ENCODE results near the gene LBX1.
"Not testable (repeated sequence)": the region's sequence is repeated elsewhere in the genome, so short reads cannot be mapped to it uniquely, and the experiment has no call there.

The LBX1 gene

DNA sequence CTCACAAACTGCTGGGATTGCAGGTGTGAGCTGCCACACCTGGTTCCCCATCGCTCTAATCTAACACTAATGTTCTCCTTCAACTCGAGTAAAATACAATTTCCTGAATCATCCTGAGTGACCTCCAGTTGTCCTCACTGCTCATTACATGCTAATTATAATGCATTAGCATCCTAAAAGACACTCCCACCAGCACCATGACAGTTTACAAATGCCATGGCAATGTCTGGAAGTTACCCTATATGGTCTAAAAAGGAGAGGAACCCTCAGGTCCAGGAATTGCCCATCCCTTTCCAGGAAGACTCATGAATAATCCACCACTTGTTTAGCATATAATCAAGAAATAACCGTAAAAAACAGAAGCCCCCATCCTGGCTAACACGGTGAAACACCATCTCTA is 26.6 kb downstream of the LBX1 start:
- DNase-seq: not testable (repeated sequence)

DNA sequence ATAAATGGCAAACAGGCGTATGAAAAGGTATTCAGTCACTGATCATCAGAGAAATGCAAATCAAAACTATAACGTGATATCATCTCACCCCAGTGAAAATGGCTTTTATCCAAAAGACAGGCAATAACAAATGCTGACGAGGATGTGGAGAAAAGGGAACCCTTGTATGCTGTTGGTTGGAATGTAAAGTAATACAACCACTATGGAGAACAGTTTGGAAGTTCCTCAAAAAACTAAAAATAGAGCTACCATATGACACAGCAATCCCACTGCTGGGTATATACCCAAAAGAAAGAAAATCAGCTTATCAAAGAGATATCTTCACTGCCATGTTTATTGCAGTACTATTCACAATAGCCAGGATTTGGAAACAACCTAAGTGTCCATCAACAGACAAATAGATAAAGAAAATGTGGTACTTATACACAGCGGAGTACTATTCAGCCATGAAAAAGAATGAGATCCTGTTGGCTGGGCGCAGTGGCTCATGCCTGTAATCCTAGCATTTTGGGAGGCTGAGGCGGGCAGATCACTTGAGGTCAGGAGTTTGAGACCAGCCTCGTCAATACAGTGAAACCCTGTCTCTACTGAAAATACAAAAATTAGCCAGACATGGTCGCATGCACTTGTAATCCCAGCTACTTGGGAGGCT is 30.8 kb downstream of the LBX1 start:
- not testable (repeated sequence) for DNase-seq

DNA sequence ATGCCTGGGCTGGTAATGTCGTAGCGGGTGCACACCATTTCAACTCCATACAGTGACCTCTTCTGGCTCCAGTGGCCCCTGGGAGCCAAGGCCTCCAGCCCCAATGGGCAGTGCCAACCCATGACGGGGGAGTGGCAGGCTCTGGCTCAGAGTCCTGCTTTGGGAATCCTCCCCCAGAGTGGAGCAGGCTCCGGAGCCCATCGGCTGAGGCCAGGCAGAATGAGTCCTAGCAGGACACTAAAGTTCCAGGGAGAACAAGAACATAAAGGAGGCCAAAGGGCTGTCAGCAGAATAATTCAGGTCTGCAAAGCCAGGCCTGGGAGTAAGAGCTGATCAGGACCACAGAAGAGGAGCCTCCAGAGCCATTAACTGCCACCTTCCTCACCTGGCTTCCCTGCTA is 33.3 kb downstream of the LBX1 start:
- DNase-seq: no peak

DNA sequence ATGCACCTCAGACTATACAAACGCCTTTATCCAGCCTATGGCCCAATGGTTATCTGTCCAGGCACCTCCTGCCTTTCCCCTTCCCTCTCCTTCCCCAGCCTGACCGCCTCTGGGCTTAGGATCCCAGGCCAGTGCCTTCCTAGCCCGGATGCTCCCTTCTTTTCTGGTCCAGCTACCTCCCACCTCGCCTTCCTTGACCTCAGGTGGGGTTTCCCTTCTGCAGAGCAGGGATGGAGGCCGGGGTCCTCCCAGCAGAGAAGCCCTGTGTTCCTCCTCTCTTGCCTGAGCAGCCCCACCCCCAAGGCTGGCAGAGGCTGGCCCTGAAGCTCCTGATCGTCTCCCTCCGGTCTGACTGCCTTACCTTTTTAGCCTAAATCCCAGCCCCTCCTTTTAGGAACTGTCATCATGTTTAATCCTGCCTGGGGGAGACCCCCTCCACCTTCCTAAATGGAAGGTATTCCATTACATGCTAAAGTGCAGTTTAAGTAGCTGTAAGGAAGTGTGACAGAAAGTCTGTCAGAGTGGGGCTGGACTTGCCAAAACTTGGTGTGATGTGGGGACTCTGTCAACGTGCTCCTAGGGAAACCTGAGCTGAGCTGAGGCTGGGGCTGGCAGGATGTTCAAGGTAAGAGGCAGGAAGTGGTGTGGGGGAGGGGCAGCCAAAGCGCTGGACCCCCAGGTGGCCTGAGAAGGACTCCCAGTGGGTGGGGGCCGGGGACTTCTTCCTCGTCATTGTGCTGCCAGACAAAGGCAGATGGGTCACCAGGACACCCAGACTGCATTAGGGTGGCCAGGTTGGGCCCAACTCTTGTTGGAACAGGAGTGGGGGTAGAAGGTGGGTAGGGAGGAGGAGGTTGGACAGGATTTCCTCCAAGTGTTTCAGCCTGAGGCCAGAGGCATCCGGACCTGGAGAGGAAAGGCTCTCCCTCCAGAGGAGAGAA is 39.5 kb downstream of the LBX1 start:
- no peak for DNase-seq

DNA sequence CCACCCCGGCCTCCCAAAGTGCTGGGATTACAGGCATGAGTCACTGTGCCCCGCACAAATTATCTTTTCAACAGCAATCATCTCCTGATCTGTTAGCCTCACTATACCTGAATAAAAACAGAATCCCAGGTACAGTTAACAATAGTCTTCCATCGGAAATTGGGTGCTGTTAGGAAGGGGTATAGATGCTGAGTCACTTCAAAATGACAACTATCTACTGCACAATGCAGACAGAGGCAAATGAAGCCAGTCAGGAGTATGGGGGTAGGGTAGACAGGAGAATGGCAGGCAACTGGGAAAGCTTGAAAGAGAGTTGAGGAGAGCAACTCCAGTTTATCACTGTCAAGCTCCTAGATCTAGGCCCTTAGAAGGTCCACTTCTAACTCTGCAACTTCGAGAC is 40.3 kb downstream of the LBX1 start:
- DNase-seq: no peak

DNA sequence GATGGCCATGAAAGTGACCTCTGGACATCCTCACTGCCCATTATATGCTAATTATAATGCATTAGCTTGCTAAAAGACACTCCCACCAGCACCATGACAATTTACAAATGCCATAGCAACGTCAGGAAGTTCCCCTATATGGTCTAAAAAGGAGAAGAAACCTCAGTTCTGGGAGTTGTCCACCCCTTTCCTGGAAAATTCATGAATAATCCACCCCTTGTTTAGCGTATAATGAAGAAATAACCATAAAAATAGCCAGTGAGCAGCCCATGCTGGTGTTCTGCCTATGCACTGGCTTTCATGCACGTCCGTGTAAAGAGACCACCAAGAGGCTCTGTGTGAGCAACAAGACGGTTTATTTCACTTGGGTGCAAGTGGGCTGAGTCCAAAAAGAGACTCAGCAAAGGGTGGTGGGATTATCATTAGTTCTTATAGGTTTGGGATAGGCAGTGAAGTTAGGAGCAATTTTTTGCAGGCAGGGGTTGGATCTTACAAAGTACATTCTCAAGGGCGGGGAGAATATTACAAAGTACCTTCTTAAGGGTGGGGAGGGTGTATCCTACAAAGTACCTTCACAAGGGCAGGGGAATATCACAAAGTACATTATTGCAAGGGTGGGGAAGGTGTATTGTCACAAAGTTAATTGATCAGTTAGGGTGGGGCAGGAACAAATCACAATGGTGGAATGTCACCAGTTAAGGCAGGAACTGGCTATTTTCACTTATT is 45.6 kb downstream of the LBX1 start:
- DNase-seq: no peak

DNA sequence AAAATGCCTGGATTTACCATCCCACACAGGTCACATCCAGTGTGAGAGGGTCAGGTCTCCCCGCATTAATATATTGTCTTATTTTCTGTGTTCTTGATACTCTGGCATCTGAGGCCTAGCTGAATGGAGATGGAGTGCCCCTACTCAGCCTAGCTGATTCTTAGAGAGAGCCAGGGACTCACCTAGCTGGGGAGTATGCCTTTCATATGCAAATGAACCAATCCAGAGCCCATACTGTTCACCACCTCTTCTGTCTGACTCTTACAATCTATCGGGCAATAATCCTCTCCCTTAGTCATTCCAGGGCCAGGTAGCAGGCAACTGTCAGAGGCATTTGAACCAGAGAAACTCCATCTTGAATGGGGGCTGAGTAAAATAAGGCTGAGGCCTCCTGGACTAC is 46.3 kb downstream of the LBX1 start:
- no peak for DNase-seq
